VCaP (cell line): ENCODE measurements around the gene PRKG1.

Experiments
- H3K27ac ChIP-seq: fragments of 450-650 bp; 2 replicates; pipeline ENCODE4 v1.5.1; 2017
- CTCF ChIP-seq: fragments of 450-650 bp; conservative IDR thresholded peaks from 2 replicates; pipeline ENCODE4 v1.5.1; 2017; ENCODE audit warnings: mild to moderate bottlenecking, moderate library complexity

PRKG1 gene

GRCh38 chr10:51188866-51189265 lies 114.6 kb downstream of the PRKG1 start:
- TF ChIP-seq CTCF: no peak
- H3K27ac ChIP-seq: no peak overlapping the region

GRCh38 chr10:51196508-51197175 lies 122.4 kb downstream of the PRKG1 start:
- no peak for TF ChIP-seq CTCF

GRCh38 chr10:51198170-51198569 lies 123.9 kb downstream of the PRKG1 start:
- no peak for TF ChIP-seq CTCF
- H3K27ac ChIP-seq: no peak overlapping the region

More at GRCh38 chr10:51196508-51197175, 122.4 kb downstream of the PRKG1 start:
- H3K27ac ChIP-seq: no peak overlapping the region

GRCh38 chr10:51201947-51202346 lies 127.7 kb downstream of the PRKG1 start:
- H3K27ac ChIP-seq: no peak overlapping the region
- TF ChIP-seq CTCF: no peak

GRCh38 chr10:51203359-51203758 lies 129.1 kb downstream of the PRKG1 start:
- no peak overlapping the region for H3K27ac ChIP-seq
- TF ChIP-seq CTCF: no peak

- no peak overlapping the region for H3K27ac ChIP-seq
- no peak for TF ChIP-seq CTCF
Measured at GRCh38 chr10:51204066-51204465, 129.8 kb downstream of the PRKG1 start.

GRCh38 chr10:51204701-51205100 lies 130.4 kb downstream of the PRKG1 start:
- TF ChIP-seq CTCF: no peak
- no peak overlapping the region for H3K27ac ChIP-seq
